ENCODE results near the gene WDR83. TPM values are rescaled to one million over a fixed set of nuclear protein-coding genes. Genes with fewer than 3 reads are reported as not detected.

WDR83 gene
- total and polyA plus RNA-seq, 2 of the 8 experiments (the other 6 are each of a cell fraction or from before 2014, with no cell fraction given) = 12.6 to 15.3 TPM

DNA sequence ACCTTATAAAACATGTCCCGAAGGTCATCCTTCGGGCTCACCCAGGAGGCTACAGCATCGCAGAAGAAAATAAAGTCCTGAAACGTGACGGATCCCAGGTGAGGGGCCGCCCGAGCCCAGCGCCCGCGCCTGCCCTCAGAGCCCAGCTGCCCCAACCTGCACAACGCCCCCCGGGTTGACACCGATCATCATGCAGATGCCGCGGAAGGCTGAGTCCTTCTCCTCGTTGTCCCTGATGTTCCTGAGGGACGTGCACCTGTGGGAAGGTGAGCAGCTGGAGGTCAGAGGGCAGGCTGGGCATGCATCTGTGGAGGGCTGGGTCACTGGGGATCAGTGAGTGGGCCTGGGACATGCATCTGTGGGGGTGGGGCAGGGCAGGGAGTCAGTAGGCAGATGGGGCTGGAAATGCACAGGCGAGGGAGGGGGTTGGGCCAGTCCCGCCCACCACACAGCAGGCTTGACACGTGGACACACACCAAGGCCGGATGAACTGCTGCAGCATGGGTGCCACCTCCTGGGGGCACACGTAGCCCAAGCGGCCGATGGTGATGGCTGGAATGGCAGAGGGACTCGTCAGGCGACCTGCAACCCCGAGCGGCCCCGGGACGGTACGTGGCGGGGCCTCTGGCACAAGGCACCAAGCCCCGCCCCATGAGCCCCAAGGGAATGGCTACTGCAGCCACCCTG, 35.1 kb downstream of the WDR83 start (continued):
- TF ChIP-seq, protein P1, sequence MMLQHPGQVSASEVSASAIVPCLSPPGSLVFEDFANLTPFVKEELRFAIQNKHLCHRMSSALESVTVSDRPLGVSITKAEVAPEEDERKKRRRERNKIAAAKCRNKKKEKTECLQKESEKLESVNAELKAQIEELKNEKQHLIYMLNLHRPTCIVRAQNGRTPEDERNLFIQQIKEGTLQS (IDR thresholded peaks at IDR 0.05; ENCODE audit: insufficient read depth, low read depth, low read length) = no peak
- TF ChIP-seq NRF1 (IDR thresholded peaks at IDR 0.05; ENCODE audit: low read depth, low read length) (no peak), CHD2 (IDR thresholded peaks at IDR 0.05; ENCODE audit: low read length) (no peak), RFX5 (IDR thresholded peaks at IDR 0.05; ENCODE audit: borderline replicate concordance, low read depth, low read length) (no peak), SUZ12 (IDR thresholded peaks at IDR 0.05; ENCODE audit: low read length) (no peak)
- TF ChIP-seq, protein P2, sequence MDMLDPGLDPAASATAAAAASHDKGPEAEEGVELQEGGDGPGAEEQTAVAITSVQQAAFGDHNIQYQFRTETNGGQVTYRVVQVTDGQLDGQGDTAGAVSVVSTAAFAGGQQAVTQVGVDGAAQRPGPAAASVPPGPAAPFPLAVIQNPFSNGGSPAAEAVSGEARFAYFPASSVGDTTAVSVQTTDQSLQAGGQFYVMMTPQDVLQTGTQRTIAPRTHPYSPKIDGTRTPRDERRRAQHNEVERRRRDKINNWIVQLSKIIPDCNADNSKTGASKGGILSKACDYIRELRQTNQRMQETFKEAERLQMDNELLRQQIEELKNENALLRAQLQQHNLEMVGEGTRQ (IDR thresholded peaks at IDR 0.05; ENCODE audit: low read length) = no peak

All from H1 (cell line).